GM19372 (cell line): ENCODE results near the gene IQCH.
"Not testable (repeated sequence)": the region's sequence is repeated elsewhere in the genome, so short reads cannot be mapped to it uniquely, and the experiment has no call there.

Source experiments
- ATAC-seq: cut with Tn5 transposase; IDR thresholded peaks from one replicate; pipeline ENCODE4 v1.9.1; 2021; ENCODE audit warnings: mild to moderate bottlenecking, low read depth, moderate library complexity; ENCODE audit not compliant: unreplicated experiment

IQCH gene

DNA sequence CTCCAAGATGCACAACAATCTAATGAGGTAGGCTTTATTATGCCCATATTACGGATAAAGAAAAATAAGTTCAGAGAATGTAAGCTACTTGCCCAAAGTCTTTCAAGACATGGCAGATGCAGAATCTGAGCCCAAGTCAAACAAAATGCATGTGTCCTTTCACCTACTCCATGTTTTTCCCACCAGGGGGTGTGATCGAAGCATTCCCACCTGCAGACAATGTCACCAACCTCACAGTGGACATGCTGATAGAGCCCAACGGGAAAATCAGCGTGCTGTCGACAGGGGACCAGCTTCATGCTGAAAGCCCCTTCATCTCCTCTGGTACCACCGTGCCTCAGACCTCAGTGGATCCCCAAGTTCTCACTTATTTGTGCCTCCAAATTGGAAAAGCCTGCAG is 166.5 kb downstream of the IQCH start:
- ATAC-seq = no peak

DNA sequence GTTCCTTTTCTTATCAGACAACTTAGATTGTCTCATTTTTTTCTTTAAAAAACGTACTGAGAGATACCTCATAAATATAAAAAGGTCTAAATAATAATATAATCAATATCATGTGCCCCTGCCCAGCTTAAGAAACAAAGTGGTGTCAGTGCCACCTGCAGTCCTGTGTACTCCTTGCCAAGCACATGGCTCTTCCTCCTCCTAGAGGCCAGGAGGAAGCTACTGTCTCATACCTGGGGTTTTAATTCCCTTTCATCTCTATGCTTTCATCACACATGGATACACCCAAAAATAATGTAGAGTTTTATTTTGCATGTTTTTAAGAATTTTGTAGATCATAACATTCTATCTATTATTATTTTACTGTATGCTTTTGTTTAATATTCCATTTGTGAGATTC is 167.7 kb downstream of the IQCH start:
- ATAC-seq = no peak

- no peak for ATAC-seq
These were observed 179.0 kb downstream of the IQCH start for GRCh38 chr15:67433495-67434099.

DNA sequence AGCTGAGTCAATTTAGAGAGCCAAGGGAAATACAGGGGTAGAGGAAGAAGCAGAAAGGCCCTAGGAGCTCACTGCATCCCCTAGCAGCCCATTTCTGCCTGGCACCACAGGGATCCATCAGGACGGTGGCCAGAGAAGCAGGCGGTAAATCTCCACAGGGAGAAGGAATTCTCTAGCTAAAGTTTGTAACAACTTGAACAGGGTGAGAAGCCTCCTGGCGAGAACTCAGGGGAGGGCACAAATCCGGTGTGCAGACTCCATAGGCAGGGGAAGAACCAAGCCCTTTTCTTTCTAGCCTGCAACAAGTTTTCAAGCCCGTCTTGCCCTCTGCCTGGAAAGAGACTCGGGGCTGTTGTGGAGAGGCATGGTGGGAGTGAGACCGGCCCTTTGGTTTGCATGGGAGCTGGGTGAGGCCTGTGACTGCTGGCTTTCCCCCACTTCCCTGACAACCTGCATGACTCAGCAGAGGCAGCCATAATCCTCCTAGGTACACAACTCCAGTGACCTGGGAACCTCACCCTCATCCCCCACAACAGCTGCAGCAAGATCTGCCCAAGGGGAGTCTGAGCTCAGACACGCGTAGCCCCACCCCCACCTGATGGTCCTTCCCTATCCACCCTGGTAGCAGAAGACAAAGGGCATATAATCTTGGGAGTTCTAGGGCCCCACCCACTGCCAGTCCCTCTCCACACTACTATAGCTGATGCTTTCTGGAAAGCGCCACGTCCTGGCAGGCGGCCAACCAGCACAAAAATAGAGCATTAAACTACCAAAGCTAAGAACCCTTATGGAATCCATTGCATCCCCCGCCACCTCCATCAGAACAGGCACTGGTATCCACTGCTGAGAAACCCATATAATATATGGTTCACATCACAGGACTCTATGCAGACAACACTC is 182.0 kb downstream of the IQCH start:
- not testable (repeated sequence) for ATAC-seq

DNA sequence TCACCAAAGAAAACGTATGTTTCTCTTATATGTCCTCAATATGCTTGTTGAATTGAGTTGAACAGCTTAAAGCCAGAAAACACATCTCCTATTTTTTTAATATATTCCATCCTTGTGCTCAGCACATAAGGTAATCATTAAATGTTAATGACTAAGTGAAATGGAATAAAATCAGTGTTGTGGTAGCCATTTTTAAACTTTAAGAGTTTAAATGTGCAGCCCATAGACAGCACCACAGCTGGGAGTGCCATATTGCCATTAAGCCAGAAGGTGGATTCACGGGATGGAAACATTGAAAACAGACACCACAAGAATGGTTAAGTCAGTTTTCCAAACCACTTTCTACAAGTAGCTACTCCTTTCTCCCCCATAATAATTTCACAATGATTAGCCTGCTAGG is 189.5 kb downstream of the IQCH start:
- ATAC-seq = no peak

DNA sequence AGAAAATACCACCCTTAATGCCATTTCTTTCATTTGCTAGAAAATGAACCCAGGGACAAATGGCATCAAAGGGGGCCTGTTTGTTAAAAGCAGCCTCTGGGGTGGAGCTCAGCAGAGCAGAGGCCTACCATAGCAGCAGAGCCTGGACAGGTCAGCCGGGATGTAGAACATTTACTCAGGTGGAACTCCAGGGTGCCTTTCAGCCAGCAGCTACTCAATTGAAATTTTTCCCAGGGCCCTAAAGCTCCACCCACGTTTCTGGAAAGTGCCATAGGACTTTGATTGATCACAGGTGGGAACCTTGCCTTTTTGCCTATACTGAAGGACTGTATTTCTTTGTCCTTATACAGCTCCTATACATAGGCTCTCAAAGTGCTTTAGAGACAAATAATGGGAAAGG is 191.9 kb downstream of the IQCH start:
- no peak for ATAC-seq

DNA sequence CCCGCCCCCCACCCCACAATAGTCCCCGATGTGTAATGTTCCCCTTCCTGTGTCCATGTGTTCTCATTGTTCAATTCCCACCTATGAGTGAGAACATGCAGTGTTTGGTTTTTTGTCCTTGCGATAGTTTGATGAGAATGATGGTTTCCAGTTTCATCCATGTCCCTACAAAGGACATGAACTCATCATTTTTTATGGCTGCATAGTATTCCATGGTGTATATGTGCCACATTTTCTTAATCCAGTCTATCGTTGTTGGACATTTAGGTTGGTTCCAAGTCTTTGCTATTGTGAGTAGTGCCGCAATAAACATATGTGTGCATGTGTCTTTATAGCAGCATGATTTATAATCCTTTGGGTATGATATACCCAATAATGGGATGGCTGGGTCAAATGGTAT is 193.8 kb downstream of the IQCH start:
- ATAC-seq = not testable (repeated sequence)

GRCh38 chr15:67453703-67454102 is 199.1 kb downstream of the IQCH start:
- not testable (repeated sequence) for ATAC-seq

DNA sequence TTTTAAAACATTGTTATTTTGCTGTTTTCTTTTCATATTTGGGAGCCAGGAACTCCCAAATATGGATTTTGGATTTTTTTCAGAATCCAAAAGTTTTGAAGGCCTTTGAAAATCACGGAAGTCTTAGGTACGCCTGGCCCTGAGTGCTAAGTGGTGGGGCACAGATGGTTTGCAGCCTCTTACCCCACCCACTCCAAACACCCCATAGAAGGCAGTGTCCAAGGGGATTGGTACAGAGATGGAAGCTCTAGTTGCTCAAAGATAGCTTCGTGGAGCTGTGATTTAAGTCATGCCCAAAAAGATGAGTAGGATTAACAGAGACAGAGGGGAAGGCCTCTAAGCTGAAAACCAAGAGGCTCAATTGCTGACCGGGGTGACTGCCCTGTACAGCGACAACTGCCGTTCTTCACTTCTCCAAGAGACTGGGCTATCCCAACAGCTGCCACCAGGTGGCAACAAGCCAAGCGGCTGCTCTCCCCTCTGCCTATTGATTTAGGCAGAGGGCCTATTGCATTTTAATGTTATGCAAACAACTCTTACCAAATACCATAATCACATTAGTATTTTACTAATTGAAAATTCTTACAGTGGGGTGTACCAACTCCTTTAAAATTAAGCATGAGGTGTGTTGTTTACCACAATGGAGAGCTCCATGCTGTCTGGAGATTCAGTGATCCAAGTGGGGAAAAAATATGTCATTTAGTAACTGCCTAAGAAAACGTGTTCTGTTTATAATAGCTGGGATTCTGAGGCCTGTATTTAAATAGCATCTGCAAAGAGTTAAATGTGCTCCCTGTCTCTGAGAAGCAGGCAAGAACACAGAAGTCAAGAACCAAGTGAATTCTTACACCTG is 202.3 kb downstream of the IQCH start:
- ATAC-seq = no peak

DNA sequence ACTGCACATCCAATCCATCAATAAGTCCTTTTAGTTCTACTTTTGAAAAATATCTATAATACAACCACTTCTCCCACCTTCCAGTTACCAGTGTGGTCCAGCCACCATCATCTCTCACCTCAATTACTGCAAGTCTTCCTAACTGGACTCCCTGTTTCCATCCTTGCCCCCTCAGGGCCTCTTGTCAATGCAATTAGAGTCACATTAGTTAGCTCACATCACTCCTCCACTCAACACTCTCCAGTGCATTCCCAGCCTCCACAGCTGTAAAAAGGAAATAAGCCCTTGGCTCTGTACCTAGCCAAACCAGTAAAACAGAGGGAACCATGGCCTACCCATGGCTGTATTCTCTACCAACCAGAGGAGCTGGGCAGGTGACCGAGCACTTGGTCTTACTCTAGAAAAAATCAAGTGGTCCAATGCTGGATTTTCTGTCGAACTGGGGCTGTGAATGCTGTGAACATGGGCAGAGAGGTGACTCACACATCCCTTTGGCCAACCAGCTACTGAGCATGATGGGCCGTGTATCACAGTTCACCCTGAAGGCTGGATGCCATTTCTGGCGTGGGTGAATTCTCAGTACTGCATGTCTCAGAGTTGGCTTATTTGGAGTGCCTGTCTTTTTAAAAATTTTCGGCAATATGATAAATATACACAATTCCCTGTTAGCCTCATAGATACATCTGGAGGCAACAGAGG is 203.9 kb downstream of the IQCH start:
- no peak for ATAC-seq

- ATAC-seq = no peak
These were observed 205.9 kb downstream of the IQCH start for GRCh38 chr15:67460521-67460920.

- ATAC-seq = no peak
These were observed 207.1 kb downstream of the IQCH start for GRCh38 chr15:67461735-67462134.

DNA sequence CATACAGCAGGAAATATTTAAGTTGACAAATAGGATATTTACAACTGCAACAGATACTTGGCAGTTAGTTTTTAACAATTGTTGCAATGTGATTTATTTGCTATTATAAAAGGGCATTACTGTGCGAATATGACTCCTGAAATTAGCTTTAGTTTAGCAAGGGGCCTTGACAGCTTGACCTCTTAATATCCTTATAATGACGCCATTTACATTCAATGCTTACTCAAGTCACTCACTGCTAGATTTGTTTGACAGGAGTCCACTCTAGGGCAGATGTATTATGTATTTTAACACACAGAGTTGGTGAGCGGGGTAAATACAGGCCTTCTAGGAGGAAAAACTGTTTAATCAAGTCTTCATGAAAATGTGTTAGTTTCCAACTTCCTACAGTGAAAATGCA is 208.3 kb downstream of the IQCH start:
- no peak for ATAC-seq

DNA sequence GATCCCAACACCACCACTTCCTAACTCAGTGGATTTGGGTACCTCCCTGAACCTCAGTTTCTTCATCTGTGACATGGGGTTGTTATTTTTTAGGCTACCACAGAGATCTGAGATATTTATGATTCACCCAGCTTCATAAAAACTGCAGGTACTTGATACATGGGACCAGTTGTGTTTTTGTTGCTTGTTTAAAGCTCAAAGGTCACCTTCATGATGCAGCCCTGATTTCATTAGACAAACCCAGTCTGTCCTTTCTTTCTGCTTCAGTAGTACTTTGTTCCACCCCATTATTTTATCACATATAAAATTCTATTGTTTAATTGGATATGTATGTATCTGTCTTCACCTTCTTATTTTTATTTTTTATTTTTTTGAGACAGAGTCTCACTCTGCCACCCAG is 208.9 kb downstream of the IQCH start:
- ATAC-seq = no peak

DNA sequence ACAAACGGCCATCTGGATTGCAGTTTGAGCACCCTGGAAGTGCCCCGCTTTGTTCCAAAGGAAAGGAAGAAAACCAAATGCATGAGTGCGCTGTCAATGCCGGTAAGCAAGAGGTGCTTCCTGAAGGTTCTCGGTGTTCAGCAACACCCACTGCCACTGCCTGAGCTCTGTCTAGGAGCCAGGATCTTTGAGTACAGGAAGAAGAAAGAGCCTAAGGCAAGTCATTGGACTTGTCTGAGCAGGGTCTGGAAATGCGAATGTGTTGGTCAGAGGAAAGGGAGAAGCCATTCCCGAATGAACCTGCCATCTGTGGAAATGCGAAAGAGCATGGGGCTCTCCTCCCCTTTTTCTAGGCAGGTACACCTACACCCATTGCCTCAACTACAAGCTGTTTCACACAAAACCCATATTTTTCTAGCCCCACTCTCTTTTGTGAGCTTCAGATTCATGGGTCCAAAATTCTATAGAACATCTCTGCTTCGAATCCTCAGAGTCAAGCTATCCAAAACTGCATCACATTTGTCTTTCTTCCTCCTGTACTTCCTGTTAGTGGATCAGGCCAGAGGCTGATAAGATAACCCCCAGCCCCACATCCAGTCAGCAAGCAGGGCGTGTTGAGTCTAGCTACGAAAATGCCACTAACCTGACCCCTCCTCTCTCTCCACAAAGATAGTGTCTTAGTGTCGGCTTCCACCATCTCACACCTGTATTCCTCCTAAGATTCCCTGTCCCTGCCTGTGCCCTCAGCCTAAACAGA is 210.8 kb downstream of the IQCH start:
- ATAC-seq = no peak

GRCh38 chr15:67468416-67468815 is 213.8 kb downstream of the IQCH start:
- ATAC-seq = no peak

GRCh38 chr15:67469680-67470079 is 215.1 kb downstream of the IQCH start:
- ATAC-seq = no peak

DNA sequence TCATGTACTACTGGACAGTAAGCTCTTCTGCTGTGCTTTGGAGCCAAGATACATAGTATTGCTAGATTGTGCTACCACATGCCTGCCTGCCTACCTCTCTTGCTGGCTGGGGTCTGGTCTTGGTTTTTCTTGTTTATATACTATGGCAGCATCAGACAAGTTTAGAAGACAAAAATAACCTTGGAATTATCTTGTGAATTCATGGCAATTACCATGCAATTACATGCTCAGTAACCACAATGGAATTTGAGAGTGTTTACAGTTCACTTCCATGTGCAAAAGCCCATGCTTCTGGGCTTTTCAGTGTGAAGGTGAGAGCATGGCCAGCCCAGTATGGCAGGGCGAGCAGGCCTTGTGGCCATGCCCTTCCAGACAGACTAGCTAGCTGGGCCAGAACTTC is 218.4 kb downstream of the IQCH start:
- no peak for ATAC-seq

- no peak for ATAC-seq
These were observed 220.0 kb downstream of the IQCH start for GRCh38 chr15:67474405-67475110.
